Right atrium auricular region (tissue), 2 donors: ENCODE measurements around the gene GPR35. TPM values are rescaled to one million over a fixed set of nuclear protein-coding genes. Genes with fewer than 3 reads are reported as not detected.

ENCODE experiments used
- DNase-seq: peaks from one replicate; pipeline ENCODE4 v3.0.0-alpha.2; 2019; ENCODE audit warnings: low spot score
- H3K27ac ChIP-seq, 2 donors: fragments of 200-600 bp; sonication (generic); 1 replicate in 1 of 2; 2 replicates in 1 of 2; pipeline ENCODE4 v1.5.1; 2016 to 2019
- H3K27me3 ChIP-seq, 2 donors: fragments of 200-600 bp; sonication (generic); one replicate each; pipeline versions ENCODE4 v1.5.1 to v1.6.0; 2017 to 2019
- H3K36me3 ChIP-seq: fragments of 200-600 bp; sonication (generic); one replicate; pipeline ENCODE4 v1.5.1; 2016
- H3K4me1 ChIP-seq, 2 donors: fragments of 200-600 bp; sonication (generic); one replicate each; pipeline versions ENCODE4 v1.5.1 to v1.6.0; 2017 to 2019
- H3K4me3 ChIP-seq, 2 donors: fragments of 200-600 bp; sonication (generic); 1 replicate in 1 of 2; 2 replicates in 1 of 2; pipeline ENCODE4 v1.5.1; 2017 to 2019; ENCODE audit warnings: mild to moderate bottlenecking in 1 of 2, moderate library complexity in 1 of 2
- H3K9me3 ChIP-seq, 2 donors: fragments of 200-600 bp; sonication (generic); one replicate each; pipeline ENCODE4 v1.5.1; 2019
- total RNA-seq, 2 donors: library from RNA; depleted of rRNA; stranded (reverse); fragments of >200 nt; gene quantifications; one replicate each; pipeline ENCODE4 v1.1.0, GENCODE V29; 2016
- TF ChIP-seq, protein P1 (sequence below), 2 donors: fragments of 200-600 bp; sonication (generic); IDR thresholded peaks; one replicate each; pipeline ENCODE4 v1.5.1; 2019; ENCODE audit warnings: antibody characterized with exemption in 2 of 2

The GPR35 gene
- total RNA-seq, 2 donors from 2014 or later: 0.56 to 0.86 TPM

DNA sequence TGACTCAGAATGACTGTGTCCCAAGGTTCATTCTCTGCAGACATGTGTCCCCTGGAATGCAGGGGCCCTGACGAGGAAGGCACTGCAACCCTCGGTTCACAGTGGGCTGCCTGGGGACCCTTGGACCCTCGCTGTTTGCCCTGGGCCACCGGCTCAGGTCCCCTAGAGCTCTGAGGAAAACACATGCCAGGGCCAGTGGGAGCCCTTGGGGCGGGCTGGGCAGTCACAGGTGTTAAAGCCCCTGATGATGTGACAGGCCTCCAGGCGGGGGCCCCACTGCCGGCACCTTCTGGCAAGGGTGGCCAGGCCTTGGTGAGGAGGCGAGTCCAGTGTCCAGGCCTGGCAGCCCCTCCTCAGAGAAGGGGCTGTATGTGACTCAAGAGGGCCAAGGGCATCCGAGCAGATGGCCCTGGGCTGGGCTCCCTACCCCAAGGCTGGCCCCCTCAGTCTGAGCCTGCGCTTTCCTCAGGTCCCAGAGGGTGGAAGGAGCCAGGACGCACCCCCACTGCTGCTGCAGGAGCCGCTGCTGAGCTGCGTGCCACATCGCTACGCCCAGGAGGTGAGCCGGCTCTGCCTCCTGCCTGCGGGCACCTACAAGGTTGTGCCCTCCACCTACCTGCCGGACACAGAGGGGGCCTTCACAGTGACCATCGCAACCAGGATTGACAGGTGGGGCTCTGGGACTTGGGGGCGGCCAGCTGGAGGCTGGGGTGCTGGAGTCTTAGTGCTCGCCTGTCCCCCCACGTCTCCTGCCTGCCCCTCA lies 27.7 kb upstream of the GPR35 start:
- Histone ChIP-seq H3K36me3 (peaks cover 18% of the 10 kb centered on the region), H3K9me3 (no peaks in the 10 kb centered on the region), H3K4me1 (peaks cover 0 to 42% of the 10 kb centered on the region in 2 donors), H3K27ac (no peak overlapping the region), H3K27me3 (no peaks in the 10 kb centered on the region), H3K4me3 (no peak overlapping the region)
- DNase-seq: no peak
- TF ChIP-seq, protein P1, sequence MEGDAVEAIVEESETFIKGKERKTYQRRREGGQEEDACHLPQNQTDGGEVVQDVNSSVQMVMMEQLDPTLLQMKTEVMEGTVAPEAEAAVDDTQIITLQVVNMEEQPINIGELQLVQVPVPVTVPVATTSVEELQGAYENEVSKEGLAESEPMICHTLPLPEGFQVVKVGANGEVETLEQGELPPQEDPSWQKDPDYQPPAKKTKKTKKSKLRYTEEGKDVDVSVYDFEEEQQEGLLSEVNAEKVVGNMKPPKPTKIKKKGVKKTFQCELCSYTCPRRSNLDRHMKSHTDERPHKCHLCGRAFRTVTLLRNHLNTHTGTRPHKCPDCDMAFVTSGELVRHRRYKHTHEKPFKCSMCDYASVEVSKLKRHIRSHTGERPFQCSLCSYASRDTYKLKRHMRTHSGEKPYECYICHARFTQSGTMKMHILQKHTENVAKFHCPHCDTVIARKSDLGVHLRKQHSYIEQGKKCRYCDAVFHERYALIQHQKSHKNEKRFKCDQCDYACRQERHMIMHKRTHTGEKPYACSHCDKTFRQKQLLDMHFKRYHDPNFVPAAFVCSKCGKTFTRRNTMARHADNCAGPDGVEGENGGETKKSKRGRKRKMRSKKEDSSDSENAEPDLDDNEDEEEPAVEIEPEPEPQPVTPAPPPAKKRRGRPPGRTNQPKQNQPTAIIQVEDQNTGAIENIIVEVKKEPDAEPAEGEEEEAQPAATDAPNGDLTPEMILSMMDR (IDR thresholded peaks at IDR 0.05): no peak

DNA sequence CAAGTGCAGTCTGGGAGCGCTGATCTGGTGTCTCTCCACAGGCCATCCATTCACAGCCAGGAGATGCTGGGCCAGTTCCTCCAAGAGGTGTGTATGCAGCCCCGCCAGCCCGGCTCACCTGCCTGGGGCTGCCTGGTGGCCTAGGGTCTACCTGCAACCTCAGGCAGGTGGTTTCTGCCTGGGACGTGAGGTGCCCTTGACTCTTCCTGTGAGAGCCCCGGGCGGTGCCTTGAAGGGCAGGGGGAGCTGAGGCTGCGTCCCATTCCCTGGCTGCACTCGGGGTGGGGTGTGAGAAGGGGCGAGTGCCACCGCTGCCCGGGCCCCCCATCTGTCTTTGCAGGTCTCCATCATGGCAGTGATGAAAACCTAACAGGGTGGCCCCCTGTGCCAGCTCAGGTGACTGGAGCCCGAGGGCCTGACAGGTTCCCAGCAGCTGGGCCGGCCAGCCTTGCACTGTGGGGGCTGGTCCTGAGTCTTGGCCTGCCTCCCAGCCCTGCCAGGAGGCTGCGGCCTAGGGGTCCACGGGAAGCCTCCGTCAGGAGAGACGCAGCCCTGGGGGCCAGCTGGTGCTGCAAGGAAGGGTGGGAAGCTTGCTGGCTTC lies 26.9 kb upstream of the GPR35 start:
- no peak overlapping the region for H3K27ac ChIP-seq
- no peak overlapping the region for H3K4me3 ChIP-seq
- no peaks in the 10 kb centered on the region for H3K9me3 ChIP-seq
- DNase-seq: no peak
- H3K27me3 ChIP-seq: no peaks in the 10 kb centered on the region
- H3K4me1 ChIP-seq: peaks cover 0 to 36% of the 10 kb centered on the region in 2 donors
- TF ChIP-seq, protein P1 (IDR thresholded peaks at IDR 0.05): no peak
- H3K36me3 ChIP-seq: peaks cover 18% of the 10 kb centered on the region

DNA sequence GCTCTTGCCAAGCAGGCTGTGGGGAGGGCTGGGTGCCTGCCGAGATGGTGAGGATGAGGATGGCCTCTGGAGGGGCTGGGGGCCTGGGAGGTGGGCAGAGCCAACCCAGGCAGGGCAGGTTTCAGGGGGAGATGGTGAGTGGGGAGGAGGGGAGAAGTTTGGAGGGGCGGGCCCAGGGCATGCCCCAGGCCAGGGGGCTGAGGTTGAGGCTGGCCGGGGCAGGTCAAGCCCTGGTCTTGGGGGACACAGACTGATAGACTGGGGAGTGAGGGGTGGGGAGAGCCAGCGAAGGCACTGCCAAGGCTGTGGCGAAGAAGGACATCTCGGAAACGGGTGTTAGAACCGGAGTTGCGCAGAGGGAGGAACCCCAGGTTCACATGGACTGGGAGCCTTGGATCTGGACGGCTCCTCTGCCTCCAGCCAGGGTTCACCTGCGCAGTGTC lies 26.1 kb upstream of the GPR35 start:
- Histone ChIP-seq H3K4me1 (peaks cover 0 to 32% of the 10 kb centered on the region in 2 donors), H3K9me3 (no peaks in the 10 kb centered on the region), H3K27me3 (no peaks in the 10 kb centered on the region), H3K4me3 (no peak overlapping the region), H3K36me3 (peaks cover 18% of the 10 kb centered on the region), H3K27ac (no peak overlapping the region)
- DNase-seq: no peak
- TF ChIP-seq, protein P1 (IDR thresholded peaks at IDR 0.05): no peak

DNA sequence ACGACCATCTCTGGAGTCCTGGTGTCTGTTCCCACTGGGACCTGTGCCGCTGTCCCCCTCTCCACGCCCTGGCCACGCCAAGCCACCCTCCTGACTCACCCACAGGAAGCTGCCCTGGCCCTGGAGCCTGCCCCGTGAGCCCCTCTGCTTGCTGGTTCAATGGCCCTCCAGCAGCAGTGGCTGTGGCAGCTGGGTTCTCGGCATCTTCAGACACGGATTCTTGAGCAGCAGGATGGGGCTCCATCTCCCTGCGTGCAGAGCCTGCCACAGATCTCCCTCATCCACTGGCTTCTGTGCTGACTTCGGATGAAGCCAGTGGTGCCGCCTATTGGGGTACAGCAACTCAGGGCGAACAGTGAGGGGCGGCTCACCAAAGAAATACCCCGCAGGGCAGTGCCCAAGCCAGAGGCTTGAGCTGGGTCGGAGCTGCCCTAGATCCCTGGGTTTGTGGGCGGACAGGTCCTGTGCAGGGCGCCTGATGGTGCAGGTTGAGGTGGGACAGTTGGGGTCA lies 24.8 kb upstream of the GPR35 start:
- Histone ChIP-seq H3K27ac (no peak overlapping the region), H3K9me3 (no peaks in the 10 kb centered on the region), H3K36me3 (peaks cover 18% of the 10 kb centered on the region), H3K4me3 (no peak overlapping the region), H3K27me3 (no peaks in the 10 kb centered on the region), H3K4me1 (peaks cover 0 to 25% of the 10 kb centered on the region in 2 donors)
- no peak for DNase-seq
- TF ChIP-seq, protein P1 (IDR thresholded peaks at IDR 0.05): no peak

DNA sequence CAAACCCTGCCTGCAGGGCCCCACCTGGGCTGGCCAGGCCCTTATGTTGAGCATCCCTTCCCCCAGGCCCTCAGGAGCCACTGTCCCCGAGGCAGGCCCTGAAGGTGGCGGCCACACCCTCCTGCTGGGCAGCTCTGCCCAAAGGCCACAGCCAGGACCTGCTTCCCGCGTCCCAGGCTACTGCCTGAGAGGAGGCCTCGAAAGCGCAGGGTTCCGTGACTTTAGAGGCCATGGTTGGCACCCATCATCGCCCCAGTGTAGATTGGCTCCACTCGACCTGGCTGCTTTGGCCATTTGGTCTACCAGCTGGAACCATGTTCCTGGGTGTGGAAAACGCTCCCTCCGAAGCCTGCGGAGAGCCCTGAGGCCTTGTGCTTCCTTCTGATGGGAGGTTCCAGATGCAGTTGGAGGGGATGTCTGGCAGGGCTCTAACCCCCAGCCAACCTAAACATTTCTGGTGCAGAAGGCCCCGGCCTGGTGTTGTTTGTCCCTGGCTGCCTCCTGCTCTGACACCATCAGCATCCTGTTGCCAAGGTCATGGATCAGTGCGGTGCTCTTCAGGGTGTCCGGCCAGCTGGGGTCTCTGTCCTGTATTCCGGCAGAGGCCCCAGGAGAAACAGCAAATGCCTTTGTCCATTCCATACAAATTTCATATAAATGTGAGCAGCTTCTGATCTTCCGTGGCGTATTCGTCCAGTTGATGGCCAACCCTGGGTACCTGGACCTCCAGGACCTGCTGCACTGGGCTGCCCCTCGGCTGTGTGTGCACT lies 24.0 kb upstream of the GPR35 start:
- Histone ChIP-seq H3K4me1 (peaks cover 0 to 18% of the 10 kb centered on the region in 2 donors), H3K36me3 (peaks cover 18% of the 10 kb centered on the region), H3K27me3 (no peaks in the 10 kb centered on the region), H3K4me3 (no peak overlapping the region), H3K9me3 (no peaks in the 10 kb centered on the region), H3K27ac (no peak overlapping the region)
- TF ChIP-seq, protein P1 (IDR thresholded peaks at IDR 0.05): no peak
- DNase-seq: no peak
